ENCODE measurements around the gene GCHFR.

The GCHFR gene

DNA sequence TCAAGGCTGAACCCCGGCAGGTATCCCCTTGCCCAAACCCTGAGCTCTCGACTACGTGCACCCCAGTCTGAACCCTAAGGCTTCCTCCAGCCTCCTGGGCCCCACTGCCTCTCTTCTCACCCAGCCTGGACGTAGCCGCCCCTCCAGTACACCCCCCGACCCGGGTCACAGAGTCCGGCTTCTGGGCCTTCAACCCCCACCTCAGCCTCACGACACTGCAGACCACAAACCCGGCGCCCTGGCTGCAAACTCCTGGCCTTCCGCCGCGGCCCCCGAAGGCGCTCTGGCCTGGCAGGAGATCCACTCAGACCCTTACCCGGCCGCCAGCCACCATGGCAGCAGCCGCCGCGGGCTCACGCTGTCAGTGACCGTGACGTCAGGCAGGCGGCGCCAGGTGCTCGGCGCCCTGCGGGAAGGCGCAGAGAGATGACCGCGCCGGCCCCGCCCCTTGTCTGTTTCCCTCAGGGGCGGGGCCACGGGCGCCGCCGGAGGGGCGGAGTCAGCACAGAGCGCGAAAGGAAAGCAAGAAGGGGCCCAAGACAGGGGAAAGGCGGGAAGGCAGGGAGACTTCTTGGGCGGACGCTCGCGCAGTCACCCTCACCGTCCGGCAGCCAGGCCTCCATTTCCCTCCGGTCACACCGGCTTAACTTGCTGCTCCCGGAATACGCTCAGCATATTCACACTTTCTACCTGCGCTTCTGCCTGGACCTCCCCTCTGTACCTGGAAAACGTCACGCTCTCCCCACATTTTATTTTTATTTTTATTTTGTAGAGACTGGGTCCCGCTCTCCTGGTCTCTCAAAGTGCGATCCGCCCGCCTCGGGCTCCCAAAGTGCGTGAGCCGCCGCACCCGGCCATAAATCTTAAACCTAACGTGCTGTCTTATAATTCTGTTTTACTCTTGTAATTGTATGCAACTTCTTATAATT is 8.7 kb upstream of the GCHFR start, which contains the start of gene RMDN3 (continued):
- TF ChIP-seq, protein P1, sequence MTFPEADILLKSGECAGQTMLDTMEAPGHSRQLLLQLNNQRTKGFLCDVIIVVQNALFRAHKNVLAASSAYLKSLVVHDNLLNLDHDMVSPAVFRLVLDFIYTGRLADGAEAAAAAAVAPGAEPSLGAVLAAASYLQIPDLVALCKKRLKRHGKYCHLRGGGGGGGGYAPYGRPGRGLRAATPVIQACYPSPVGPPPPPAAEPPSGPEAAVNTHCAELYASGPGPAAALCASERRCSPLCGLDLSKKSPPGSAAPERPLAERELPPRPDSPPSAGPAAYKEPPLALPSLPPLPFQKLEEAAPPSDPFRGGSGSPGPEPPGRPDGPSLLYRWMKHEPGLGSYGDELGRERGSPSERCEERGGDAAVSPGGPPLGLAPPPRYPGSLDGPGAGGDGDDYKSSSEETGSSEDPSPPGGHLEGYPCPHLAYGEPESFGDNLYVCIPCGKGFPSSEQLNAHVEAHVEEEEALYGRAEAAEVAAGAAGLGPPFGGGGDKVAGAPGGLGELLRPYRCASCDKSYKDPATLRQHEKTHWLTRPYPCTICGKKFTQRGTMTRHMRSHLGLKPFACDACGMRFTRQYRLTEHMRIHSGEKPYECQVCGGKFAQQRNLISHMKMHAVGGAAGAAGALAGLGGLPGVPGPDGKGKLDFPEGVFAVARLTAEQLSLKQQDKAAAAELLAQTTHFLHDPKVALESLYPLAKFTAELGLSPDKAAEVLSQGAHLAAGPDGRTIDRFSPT (tag by site-specific recombination; IDR thresholded peaks at IDR 0.05), result no peak
- peak; percentile 84 for TF ChIP-seq ZNF324 (tag by site-specific recombination; IDR thresholded peaks at IDR 0.05)
- TF ChIP-seq SP7 (tag by site-specific recombination; IDR thresholded peaks at IDR 0.05), result peak; percentile 76
- TF ChIP-seq, protein P2, sequence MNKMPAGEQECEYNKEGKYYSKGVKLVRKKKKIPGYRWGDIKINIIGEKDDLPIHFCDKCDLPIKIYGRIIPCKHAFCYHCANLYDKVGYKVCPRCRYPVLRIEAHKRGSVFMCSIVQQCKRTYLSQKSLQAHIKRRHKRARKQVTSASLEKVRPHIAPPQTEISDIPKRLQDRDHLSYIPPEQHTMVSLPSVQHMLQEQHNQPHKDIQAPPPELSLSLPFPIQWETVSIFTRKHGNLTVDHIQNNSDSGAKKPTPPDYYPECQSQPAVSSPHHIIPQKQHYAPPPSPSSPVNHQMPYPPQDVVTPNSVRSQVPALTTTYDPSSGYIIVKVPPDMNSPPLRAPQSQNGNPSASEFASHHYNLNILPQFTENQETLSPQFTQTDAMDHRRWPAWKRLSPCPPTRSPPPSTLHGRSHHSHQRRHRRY (tag by site-specific recombination; IDR thresholded peaks at IDR 0.05), result no peak
- TF ChIP-seq, protein P3, sequence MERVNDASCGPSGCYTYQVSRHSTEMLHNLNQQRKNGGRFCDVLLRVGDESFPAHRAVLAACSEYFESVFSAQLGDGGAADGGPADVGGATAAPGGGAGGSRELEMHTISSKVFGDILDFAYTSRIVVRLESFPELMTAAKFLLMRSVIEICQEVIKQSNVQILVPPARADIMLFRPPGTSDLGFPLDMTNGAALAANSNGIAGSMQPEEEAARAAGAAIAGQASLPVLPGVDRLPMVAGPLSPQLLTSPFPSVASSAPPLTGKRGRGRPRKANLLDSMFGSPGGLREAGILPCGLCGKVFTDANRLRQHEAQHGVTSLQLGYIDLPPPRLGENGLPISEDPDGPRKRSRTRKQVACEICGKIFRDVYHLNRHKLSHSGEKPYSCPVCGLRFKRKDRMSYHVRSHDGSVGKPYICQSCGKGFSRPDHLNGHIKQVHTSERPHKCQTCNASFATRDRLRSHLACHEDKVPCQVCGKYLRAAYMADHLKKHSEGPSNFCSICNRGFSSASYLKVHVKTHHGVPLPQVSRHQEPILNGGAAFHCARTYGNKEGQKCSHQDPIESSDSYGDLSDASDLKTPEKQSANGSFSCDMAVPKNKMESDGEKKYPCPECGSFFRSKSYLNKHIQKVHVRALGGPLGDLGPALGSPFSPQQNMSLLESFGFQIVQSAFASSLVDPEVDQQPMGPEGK (tag by site-specific recombination; IDR thresholded peaks at IDR 0.05), result peak; percentile 82; the same call in 1 of the 2 replicates
- TF ChIP-seq, protein P4, sequence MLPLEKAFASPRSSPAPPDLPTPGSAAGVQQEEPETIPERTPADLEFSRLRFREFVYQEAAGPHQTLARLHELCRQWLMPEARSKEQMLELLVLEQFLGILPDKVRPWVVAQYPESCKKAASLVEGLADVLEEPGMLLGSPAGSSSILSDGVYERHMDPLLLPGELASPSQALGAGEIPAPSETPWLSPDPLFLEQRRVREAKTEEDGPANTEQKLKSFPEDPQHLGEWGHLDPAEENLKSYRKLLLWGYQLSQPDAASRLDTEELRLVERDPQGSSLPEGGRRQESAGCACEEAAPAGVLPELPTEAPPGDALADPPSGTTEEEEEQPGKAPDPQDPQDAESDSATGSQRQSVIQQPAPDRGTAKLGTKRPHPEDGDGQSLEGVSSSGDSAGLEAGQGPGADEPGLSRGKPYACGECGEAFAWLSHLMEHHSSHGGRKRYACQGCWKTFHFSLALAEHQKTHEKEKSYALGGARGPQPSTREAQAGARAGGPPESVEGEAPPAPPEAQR (tag by site-specific recombination; IDR thresholded peaks at IDR 0.05), result no peak
- TF ChIP-seq, protein P5, sequence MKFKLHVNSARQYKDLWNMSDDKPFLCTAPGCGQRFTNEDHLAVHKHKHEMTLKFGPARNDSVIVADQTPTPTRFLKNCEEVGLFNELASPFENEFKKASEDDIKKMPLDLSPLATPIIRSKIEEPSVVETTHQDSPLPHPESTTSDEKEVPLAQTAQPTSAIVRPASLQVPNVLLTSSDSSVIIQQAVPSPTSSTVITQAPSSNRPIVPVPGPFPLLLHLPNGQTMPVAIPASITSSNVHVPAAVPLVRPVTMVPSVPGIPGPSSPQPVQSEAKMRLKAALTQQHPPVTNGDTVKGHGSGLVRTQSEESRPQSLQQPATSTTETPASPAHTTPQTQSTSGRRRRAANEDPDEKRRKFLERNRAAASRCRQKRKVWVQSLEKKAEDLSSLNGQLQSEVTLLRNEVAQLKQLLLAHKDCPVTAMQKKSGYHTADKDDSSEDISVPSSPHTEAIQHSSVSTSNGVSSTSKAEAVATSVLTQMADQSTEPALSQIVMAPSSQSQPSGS (tag by site-specific recombination; IDR thresholded peaks at IDR 0.05; ENCODE audit: low read depth), result peak; percentile 91
- peak; percentile 80 for TF ChIP-seq IKZF3 (tag by site-specific recombination; IDR thresholded peaks at IDR 0.05)
- peak; percentile 55; the same call in 1 of the 2 replicates for TF ChIP-seq YY2 (tag by site-specific recombination; IDR thresholded peaks at IDR 0.05)
- no peak for TF ChIP-seq ZNF19 (tag by site-specific recombination; IDR thresholded peaks at IDR 0.05; ENCODE audit: low read depth)
- peak; percentile 55 for TF ChIP-seq GLIS2 (tag by site-specific recombination; IDR thresholded peaks at IDR 0.05)
- no peak for TF ChIP-seq GFI1B (tag by site-specific recombination; IDR thresholded peaks at IDR 0.05)
- no peak for TF ChIP-seq ZNF223 (tag by site-specific recombination; IDR thresholded peaks at IDR 0.05)
- no peak for TF ChIP-seq ZNF175 (tag by site-specific recombination; IDR thresholded peaks at IDR 0.05)
- TF ChIP-seq, protein P6, sequence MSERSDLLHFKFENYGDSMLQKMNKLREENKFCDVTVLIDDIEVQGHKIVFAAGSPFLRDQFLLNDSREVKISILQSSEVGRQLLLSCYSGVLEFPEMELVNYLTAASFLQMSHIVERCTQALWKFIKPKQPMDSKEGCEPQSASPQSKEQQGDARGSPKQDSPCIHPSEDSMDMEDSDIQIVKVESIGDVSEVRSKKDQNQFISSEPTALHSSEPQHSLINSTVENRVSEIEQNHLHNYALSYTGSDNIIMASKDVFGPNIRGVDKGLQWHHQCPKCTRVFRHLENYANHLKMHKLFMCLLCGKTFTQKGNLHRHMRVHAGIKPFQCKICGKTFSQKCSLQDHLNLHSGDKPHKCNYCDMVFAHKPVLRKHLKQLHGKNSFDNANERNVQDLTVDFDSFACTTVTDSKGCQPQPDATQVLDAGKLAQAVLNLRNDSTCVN (tag by site-specific recombination; optimal IDR thresholded peaks at IDR 0.05), result peak; percentile 69
- TF ChIP-seq ZNF596 (tag by site-specific recombination; IDR thresholded peaks at IDR 0.05), result no peak
- TF ChIP-seq, protein P7, sequence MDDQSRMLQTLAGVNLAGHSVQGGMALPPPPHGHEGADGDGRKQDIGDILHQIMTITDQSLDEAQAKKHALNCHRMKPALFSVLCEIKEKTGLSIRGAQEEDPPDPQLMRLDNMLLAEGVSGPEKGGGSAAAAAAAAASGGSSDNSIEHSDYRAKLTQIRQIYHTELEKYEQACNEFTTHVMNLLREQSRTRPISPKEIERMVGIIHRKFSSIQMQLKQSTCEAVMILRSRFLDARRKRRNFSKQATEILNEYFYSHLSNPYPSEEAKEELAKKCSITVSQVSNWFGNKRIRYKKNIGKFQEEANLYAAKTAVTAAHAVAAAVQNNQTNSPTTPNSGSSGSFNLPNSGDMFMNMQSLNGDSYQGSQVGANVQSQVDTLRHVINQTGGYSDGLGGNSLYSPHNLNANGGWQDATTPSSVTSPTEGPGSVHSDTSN (CRISPR knock-in tag; IDR thresholded peaks at IDR 0.05), result no peak
- TF ChIP-seq, protein P8, sequence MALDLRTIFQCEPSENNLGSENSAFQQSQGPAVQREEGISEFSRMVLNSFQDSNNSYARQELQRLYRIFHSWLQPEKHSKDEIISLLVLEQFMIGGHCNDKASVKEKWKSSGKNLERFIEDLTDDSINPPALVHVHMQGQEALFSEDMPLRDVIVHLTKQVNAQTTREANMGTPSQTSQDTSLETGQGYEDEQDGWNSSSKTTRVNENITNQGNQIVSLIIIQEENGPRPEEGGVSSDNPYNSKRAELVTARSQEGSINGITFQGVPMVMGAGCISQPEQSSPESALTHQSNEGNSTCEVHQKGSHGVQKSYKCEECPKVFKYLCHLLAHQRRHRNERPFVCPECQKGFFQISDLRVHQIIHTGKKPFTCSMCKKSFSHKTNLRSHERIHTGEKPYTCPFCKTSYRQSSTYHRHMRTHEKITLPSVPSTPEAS (tag by site-specific recombination; IDR thresholded peaks at IDR 0.05), result no peak; the same call in 1 of the 2 replicates
- TF ChIP-seq ZNF791 (tag by site-specific recombination; IDR thresholded peaks at IDR 0.05), result no peak
- TF ChIP-seq ZNF843 (tag by site-specific recombination; IDR thresholded peaks at IDR 0.05), result no peak; the same call in 1 of the 2 replicates
- TF ChIP-seq, protein P9, sequence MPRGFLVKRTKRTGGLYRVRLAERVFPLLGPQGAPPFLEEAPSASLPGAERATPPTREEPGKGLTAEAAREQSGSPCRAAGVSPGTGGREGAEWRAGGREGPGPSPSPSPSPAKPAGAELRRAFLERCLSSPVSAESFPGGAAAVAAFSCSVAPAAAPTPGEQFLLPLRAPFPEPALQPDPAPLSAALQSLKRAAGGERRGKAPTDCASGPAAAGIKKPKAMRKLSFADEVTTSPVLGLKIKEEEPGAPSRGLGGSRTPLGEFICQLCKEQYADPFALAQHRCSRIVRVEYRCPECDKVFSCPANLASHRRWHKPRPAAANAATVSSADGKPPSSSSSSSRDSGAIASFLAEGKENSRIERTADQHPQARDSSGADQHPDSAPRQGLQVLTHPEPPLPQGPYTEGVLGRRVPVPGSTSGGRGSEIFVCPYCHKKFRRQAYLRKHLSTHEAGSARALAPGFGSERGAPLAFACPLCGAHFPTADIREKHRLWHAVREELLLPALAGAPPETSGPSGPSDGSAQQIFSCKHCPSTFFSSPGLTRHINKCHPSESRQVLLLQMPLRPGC (tag by site-specific recombination; IDR thresholded peaks at IDR 0.05), result peak; percentile 38; the same call in 1 of the 2 replicates
- TF ChIP-seq ZNF626 (tag by site-specific recombination; IDR thresholded peaks at IDR 0.05), result no peak
- TF ChIP-seq ZNF555 (tag by site-specific recombination; conservative IDR thresholded peaks at IDR 0.05), result no peak
- 0 out of 2 replicates have a peak, but pooled peaks have one; percentile 15 for TF ChIP-seq ZNF391 (tag by site-specific recombination; IDR thresholded peaks at IDR 0.05; ENCODE audit: borderline replicate concordance, low read depth)

Measured in HEK293 (cell line).